ENCODE results near the gene CACNA1C.

DNA sequence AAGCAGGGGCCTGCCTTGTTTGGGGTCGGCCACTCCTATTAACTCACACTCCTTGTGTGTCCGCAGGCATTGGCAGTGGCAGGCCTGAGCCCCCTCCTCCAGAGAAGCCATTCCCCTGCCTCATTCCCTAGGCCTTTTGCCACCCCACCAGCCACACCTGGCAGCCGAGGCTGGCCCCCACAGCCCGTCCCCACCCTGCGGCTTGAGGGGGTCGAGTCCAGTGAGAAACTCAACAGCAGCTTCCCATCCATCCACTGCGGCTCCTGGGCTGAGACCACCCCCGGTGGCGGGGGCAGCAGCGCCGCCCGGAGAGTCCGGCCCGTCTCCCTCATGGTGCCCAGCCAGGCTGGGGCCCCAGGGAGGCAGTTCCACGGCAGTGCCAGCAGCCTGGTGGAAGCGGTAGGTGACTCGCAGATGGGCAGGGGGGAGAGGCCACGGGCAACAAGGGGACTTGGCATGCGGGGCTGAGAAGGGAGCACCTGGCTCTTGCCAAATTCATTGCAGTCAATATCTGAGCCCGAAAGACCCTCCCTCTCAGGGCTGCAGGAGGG, 635.7 kb downstream of the CACNA1C start:
- TF ChIP-seq, protein P1, sequence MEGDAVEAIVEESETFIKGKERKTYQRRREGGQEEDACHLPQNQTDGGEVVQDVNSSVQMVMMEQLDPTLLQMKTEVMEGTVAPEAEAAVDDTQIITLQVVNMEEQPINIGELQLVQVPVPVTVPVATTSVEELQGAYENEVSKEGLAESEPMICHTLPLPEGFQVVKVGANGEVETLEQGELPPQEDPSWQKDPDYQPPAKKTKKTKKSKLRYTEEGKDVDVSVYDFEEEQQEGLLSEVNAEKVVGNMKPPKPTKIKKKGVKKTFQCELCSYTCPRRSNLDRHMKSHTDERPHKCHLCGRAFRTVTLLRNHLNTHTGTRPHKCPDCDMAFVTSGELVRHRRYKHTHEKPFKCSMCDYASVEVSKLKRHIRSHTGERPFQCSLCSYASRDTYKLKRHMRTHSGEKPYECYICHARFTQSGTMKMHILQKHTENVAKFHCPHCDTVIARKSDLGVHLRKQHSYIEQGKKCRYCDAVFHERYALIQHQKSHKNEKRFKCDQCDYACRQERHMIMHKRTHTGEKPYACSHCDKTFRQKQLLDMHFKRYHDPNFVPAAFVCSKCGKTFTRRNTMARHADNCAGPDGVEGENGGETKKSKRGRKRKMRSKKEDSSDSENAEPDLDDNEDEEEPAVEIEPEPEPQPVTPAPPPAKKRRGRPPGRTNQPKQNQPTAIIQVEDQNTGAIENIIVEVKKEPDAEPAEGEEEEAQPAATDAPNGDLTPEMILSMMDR (IDR thresholded peaks at IDR 0.05): no peak
- no peak for TF ChIP-seq POLR2A (IDR thresholded peaks at IDR 0.05)
